Stimulated activated CD4-positive, alpha-beta T cell treated with anti-CD3 and anti-CD28 coated beads, TNF-alpha, amount 100 ng/mL, for 4 hours (primary cell): ENCODE measurements around the gene JMJD6.
A peak's percentile ranks its signal among the peaks of the same experiment; 100 is the strongest.
"Not testable (repeated sequence)": the region's sequence is repeated elsewhere in the genome, so short reads cannot be mapped to it uniquely, and the experiment has no call there.

Experiments
- DNase-seq, 3 experiments: peaks; one replicate each; pipeline ENCODE4 v3.0.0-alpha.2; 2020; ENCODE audit warnings: low read depth in 3 of 3

The JMJD6 gene

GRCh38 chr17:76736349-76737081, 10.1 kb upstream of the JMJD6 start:
- peak; percentile 52 to 54 (median 52) for DNase-seq

- DNase-seq, result no peak
Measured at GRCh38 chr17:76735586-76736348, 9.4 kb upstream of the JMJD6 start.

- no peak for DNase-seq
Measured at GRCh38 chr17:76735006-76735405, 8.6 kb upstream of the JMJD6 start.

- no peak for DNase-seq
Measured at GRCh38 chr17:76734080-76734840, 7.9 kb upstream of the JMJD6 start.

- no peak for DNase-seq
Measured at GRCh38 chr17:76733618-76733957, 7.2 kb upstream of the JMJD6 start.

GRCh38 chr17:76732734-76733617, 6.6 kb upstream of the JMJD6 start:
- no peak for DNase-seq

GRCh38 chr17:76731800-76732733, 5.7 kb upstream of the JMJD6 start:
- not testable (repeated sequence) for DNase-seq

GRCh38 chr17:76727745-76728456, 1.5 kb upstream of the JMJD6 start:
- DNase-seq, result no peak

- peak; percentile 55 to 66 (median 60) for DNase-seq
Measured at GRCh38 chr17:76726776-76727718, 641 bp upstream of the JMJD6 start, which contains the start of gene METTL23. METTL23 (plus strand) TSS chr17:76726839; CDS start chr17:76729711, 2,872 bp downstream.

GRCh38 chr17:76725580-76726230, 701 bp downstream of the JMJD6 start:
- DNase-seq, result peak; percentile 38 to 50 (median 46)

GRCh38 chr17:76723812-76724211, 2.6 kb downstream of the JMJD6 start:
- DNase-seq, result no peak

GRCh38 chr17:76722977-76723376, 3.4 kb downstream of the JMJD6 start:
- not testable (repeated sequence) for DNase-seq

- no peak for DNase-seq
Measured at GRCh38 chr17:76722279-76722678, 4.1 kb downstream of the JMJD6 start.

GRCh38 chr17:76721463-76721862, 4.9 kb downstream of the JMJD6 start:
- no peak for DNase-seq

GRCh38 chr17:76720941-76721340, 5.5 kb downstream of the JMJD6 start:
- no peak for DNase-seq

GRCh38 chr17:76720211-76720610, 6.2 kb downstream of the JMJD6 start:
- DNase-seq, result no peak

- no peak for DNase-seq
Measured at GRCh38 chr17:76718516-76718915, 7.9 kb downstream of the JMJD6 start.

GRCh38 chr17:76716839-76717215, 9.6 kb downstream of the JMJD6 start:
- DNase-seq, result no peak
